HG03520 (cell line): ENCODE results near the gene IFNGR1.

Source experiments
- ATAC-seq: cut with Tn5 transposase; IDR thresholded peaks from one replicate; pipeline ENCODE4 v1.9.1; 2021; ENCODE audit warnings: mild to moderate bottlenecking, moderate library complexity; ENCODE audit not compliant: unreplicated experiment

IFNGR1 gene

DNA sequence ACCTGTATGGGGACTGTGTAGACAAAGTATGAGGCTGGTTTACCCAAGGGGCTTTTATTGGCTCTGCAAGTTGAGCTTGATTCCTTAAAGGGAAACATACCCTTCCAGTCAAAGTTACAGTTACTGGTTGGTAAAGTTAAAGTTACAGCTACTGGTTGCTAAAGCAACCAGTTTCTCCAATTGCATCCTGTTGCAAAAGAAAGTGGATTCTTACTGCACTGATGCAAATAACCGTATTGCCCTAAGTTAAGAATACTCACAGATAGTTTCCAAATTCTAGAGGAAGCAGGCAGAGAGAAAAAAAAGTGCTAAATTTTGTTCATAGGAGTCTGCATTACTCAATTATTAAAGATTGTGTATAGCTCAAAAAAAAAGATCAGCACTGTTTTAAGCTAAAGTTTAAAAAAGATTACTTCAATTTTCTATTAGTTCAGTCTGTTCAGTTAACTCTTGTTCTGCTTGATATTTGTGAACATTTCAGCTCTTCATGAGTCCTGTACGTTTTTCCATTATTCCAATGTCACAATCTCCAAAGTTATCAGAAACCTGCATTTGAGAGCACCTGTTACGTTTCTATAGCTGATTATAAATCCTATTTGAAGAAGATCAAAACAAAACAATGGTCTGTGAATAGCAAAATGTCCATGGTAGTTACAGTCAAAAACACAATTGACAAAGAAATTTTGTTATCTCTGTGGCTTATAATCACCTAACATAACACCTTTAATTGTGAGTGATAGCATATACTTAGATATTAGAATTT is 37.1 kb downstream of the IFNGR1 start:
- no peak for ATAC-seq

DNA sequence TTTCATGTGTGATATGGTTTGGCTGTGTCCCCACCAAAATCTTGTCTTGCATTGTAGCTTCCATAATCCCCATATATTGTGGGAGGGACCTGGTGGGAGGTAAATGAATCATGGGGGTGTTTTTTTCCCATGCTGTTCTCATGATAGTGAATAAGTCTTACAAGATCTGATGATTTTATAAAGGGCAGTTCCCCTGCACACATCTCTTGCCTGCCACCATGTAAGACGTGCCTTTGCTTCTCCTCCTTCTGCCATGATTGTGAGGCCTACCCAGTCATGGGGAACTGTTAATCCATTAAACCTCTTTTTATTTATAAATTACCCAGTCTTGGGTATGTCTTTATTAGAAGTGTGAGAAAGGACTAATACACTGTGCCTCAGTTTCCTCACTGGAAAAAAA is 41.6 kb downstream of the IFNGR1 start:
- ATAC-seq, result no peak

DNA sequence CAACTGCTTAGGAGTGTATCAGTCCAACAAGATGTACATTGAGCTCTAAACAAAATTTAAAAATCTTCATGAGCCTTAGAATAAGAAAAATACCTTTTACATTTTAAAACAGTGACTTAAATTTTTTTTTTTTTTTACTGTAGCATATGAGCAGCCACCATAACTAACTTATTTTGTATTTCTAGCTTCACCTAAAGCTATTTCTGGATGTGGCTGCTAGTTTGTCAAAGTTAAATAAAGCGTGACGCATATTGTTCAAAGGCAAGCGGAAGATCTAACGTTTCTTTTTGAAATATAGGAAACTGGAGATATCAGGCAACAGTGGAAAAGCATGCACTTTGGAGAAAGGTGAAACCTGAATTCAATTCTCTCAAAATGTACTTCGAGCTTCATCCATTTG is 42.5 kb downstream of the IFNGR1 start:
- ATAC-seq, result no peak

DNA sequence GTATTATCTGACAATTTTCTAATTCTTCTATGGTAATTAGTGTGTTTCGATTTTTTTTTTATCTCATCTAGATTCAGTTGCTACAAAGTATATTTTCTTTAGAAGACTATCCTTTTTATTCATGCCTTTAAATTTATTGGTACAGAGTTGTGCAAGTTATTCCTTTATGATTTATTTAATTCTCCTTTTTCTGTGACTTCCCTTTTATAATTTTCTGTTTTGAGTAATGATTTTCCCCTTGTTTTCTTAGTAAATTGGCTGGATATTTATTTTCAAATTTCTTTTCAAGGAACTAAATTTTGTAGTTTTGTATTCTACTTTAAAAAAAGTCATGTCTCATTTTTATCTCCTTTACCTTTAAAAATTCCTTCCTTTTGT is 43.3 kb downstream of the IFNGR1 start:
- ATAC-seq, result no peak

DNA sequence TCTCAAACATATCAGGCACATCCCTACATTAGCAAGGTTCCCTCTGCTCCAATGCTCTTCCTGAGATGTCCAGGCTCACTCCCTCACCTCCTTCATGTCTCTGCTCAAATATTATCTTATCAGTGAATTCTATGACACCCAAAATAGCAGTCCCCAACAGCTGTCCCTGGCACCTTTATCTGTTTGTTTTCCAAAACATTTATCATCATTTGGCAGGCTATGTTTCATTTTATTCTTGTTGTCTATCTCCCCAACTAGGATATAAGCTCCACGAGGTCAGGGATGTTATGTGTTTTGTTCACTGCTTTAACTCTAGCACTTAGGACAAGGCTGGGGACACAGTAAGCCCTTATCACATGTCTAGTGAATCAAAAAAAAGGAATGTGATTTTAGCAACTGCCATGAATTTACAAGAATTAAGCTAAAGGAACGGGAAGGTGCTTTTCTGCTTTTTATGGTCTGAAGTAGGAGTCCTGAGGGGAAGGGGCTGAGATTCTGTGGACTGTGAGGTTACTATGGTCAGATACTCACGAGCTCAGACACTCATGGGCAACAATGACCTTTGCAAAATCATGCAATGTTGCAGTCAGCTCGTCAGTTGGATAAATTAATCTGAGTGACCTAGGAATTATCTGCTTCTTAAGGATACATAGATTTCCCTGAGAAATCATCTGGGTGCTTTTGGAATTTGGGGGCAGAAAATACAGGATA is 43.9 kb downstream of the IFNGR1 start:
- ATAC-seq, result no peak

DNA sequence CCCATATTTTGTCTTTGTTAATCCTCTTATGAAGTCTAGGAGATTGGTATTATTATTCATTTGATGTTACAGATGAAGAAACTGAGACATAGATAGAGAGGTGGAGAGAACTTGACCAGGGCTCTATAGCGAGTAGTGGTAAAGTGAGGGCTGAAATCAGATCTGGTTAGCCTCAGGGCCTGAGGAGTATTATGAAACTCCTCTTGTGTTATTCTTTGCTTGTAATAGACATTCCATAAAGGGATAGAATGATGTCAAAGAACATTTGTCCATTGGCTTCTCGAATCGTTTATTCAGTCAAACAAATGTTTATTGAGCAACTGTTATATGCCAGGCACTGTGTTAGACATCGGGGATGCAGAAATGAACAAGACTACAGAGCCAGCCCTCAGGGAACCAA is 45.7 kb downstream of the IFNGR1 start, which contains the start of gene IL22RA2:
Gene IL22RA2, minus strand, starts transcription at position 144 of the 400 bp plus-strand sequence. CDS start 11,895 bp downstream, outside the sequence.
- no peak for ATAC-seq

DNA sequence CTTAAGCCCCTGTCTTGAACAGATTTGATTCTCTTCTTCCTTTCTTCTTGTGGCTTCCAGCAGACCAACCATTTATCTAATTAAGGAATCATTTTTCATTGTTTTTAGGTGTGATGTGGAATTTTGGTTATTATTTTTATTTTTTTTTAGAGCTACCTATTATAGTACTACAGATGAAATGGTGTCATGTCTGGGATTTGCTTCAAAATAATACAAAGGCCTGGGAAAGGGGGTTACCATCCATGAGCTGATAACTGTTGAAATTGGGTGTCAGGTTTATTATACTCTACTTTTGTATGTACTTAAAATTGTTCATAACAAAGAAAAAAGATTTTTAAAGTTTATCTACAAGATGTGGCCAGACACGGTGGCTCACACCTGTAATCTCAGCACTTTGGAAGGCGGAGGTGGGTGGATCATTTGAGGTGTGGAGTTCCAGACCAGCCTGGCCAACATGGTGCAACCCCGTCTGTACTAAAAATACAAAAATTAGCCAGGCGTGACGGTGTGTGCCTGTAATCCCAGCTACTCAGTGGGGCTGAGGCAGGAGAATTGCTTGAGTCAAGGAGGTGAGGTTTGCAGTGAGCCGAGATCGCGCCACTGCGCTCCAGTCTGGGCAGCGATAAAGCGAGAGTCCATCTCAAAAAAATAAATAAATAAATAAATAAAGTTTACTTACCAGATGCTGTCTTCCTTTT is 46.3 kb downstream of the IFNGR1 start:
- ATAC-seq, result no peak

DNA sequence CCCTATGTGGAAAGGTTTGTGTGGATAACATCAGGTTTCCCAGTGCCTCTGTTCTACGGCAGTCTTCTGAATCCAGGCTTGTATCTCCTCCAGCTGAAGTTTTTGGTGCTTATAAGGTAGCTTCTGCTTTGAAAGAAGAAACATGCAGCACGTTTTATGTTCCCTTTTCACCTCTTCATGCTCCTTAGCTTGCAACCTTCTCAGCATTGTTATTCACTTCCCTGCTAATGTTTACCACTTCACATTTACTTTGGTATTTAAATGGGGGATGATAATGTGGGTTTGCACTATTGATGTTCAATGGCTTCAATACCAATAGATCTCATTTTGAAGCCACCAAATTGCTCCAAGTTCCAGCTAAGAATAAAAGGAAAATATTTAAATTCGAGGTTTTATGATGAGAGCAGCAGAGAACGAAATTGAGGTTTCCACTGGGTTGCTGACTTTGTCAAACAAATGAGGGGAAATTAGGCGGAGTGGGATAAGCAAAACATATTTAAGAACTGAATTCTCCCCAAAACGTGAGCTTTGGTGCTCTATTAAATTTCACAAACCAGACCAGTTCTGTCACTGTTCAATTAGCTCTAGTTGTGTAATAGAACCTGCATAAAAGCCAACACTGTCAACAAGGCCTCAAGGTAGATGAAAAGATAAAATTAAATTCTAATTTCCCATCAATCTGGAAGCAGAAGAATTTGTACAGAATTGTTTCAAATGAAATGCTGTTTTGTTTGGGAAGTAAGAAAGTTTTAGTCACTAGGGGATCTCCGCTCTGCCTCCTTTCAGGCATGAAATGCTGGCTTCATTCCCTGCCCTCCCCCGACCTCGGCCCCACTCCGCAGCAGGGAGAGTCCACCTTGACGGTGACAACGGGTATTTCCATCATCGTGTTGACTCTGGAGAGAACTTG is 47.1 kb downstream of the IFNGR1 start:
- ATAC-seq, result no peak

DNA sequence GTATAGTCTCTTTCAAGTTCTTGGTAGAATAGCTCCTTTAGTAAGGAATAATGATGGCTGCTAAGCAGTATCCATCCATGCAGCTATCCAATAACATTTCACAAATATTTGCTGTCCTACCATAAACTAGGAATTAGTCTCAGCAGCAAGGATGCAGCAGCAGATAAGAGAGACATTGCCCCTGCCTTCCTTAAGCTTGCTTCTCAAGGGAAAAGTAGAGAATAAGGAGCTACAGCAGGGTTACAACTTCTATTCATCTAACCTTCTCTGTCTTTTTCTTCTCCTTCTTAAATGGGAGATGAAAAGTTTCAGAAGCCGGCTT is 48.2 kb downstream of the IFNGR1 start:
- ATAC-seq, result no peak

DNA sequence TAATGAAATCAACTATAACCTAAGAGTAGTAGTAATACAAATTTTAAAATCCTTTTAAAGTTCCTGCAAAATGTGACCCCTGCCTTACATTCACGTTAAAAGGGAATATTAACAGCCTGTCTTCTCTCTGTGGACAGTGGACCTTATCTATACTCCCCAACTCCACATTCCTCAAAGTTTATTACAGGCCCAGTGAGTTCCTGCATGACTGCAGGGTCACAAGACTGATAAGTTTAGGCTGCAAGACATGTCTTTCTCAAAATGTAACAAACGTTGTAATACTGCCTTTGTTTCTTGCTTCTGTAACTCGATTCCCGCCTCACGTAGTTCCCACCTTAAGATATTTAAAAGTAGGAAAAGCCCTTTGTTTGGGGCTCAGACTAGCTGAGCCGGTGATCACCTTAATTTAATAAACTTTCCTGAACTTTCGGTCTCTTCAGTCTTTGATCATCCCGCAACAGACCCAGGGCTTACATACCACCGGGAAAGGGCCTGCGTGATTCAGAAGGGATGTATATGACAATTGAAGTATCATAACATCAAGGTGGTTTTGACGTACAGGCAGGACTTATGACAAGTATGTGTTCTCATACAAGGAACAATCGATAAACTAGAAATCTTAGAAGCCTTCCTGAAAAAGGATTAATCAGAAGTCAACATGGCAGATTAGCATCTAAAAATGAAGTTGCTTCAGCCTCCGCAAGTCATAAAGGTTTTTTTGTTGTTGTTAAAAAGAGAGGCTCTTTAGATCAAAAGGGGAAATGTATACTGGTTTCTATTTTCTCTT is 48.7 kb downstream of the IFNGR1 start:
- ATAC-seq, result no peak

DNA sequence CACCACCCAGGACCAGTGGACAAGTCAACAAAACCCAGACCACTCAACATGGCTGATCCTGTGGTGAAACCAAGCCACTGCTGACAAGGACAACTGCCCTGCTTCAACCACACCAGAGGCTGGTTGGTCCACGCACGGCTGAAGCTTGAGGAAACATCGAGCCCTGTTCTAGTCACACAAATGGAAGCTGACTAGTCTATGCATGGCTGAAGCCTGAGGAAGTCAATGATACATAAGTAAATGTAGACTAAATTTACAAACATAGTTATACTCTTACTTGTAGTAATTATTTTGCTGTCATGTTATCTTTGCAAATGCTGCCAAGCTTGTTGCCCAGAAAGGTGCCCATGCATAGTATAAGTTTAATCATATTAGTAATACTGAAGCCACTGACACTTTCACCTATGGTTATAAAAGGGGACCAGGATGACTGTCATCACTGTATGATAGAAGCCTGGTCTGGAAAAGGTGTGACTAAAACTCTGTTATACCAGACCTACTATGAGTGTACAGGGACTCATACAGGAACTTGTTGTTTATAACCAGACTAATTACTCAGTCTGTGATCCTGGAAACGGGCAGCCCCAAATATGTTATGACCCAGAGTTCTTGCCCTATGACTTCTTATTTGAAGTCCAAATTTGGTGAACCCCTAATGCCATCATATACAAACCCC is 51.3 kb downstream of the IFNGR1 start:
- ATAC-seq, result no peak

DNA sequence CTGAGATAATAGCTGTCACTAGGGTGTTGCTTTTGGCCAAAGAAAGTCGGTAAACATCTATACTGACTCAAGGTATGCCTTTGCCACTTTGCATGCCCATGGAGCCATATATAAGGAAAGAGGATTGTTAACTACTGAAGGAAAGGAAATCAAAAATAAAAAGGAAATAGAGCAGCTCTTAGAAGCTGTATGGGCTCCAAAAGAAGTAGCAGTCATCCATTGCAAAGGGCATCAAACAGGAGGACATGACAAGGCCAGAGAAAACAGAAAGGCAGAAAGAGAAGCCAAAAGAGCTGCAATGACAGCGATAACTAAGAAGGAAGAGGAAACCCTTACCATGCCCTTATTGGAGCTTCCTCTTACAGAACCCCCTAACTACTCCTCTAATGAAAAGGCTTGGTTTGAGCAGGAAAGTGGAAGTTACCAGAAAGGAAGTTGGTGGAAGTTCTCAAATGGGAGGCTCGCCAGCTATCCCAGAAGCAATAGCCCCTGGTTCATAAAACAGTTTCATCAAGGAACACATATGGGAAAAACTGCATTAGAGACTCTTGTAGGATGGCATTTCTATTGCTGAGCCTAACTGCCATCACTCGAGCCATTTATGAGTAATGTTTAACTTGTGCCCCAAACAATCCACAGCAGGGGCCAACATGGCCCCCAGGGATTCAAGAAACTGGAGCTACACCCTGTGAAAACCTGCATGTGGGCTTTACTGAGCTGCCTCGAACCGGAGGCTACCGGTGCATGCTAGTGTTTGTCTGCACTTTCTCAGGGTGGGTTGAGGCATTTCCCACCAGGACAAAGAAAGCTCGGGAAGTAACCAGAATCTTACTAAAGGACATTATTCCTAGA is 52.7 kb downstream of the IFNGR1 start:
- ATAC-seq, result no peak

DNA sequence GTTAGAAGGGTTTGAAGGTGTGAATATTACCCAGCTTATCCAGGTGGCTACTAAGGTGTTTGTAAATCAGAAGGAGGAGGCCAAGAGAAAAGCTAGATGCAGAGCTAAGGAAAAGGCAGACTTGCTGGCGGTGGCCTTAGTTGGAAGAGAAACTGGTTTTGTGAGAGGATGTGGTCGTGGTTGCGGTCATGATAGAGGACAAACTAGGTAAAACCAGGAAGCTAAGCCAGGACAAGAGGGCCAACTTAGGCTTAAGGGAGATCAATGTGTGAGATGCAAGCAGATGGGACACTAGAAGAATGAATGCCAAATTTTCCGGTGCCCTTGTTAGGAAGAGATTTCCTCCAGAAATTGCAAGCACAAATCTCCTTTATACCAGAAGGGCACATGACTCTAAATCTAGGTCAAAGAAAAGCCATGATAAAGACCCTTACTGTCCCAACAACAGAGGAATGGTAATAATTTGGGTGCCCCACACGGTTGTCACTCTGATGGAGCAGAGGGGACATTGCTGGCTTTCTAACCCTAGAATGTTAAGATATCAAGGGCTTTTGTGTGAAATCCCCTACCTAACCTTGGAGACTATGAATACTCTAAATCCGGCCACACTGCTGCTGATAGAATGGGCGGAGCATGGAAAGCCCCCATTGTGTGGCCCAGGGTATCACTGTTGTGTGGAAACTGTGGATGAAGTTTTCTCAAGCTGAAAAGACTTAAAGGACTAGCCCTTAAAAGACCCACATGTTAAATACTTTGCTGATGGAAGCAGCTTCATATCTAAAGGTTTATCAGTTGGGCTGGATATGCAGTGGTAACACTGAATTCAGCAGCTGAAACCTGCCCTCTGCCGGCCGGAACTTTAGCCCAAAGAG is 53.6 kb downstream of the IFNGR1 start:
- peak; percentile 58 for ATAC-seq

DNA sequence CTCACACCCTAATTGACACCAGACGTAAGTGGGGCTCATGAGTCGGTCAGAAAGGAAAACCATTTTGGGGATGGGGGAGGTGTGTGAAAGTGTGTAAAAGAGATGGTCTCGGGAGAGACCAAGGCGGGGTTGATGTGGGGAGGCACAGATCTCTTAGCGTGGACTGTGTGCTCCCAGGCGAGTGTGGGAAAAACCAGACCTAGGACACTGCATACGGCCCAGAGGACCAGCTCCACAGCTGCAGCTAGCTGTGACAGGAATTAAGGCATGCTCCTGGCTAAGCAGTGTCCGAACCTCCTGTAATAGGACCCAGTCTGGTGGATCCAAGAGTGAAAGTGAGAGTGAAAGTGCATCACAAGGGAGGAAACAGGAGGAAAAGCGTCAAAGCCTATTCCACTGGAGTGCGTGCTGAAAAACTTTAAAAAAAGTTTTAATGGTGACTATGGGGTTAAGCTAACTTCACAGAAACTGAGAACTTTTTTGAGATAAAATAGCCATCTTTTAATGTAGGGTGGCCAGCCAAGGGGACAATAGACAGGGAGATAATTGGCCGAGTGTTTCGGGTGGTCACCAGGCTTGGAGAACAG is 55.4 kb downstream of the IFNGR1 start:
- no peak for ATAC-seq

DNA sequence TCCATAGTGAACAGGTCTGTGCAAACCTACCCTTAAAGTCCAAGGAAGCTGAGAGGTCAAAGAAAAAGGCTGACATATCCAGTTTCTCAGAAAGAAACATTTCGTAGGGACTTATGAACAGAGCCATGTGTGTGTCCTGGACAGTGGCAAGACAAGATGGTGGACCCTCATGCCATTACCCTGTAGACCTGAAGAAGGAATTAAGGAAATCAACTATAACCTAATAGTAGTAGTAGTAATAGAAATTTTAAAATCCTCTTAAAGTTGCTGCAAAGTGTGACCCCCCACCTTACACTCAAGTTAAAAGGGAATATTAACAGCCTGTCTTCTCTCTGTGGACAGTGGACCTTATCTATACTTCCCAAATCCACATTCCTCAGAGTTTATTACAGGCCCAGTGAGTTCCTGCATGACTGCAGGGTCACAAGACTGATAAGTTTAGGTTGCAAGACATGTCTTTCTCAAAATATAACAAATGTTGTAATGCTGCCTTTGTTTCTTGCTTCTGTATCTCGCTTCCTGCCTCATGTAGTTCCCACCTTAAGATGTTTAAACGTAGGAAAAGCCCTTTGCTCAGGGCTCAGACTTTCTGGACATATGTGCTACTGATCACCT is 56.4 kb downstream of the IFNGR1 start:
- no peak for ATAC-seq

DNA sequence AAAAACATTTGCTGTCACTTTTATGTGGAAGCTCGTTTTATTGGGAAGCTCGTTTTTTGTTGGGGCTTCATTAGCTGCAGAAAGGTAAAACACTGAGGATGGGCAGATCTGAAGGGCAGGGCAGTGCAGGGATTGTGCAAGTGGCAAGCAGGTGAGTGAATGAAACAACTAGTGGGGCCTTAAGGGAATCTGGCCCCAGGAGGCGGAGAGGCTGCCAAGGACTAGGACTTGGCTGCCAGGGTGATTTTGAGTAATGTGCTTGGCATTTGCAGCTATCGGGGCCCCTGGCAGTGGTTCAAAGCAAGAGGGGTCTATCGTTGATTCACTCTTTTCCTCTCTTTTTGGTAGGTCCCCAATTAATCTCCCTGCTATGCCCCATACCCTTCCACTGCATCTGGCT is 57.2 kb downstream of the IFNGR1 start:
- ATAC-seq, result no peak

DNA sequence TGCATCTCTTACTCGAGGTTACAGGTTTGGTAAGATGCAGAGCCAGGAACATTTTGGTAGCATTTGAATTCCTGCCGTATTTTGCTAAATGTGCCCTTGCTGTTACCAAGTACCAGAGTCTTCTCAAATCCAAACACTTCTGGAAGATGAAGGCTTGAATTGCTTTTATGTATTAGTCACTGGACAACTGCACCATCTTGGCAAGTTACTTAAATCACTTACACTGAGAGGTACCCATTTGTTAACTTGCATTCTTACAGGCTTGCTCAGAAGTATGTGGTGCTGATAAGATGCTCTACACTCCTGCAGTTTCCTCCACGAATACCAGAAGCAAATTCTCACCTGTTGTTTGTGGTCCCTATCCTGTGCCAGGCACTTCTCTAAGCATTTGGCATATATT is 58.4 kb downstream of the IFNGR1 start:
- ATAC-seq, result no peak
